Activated naive CD4-positive, alpha-beta T cell (primary cell): ENCODE data around the gene CFAP97D1.
A peak's percentile ranks its signal among the peaks of the same experiment; 100 is the strongest.

Experiments
- DNase-seq, 4 experiments: peaks; one replicate each; lab custom pipeline; 2025; lab: John Stamatoyannopoulos, UW

CFAP97D1 gene

DNA sequence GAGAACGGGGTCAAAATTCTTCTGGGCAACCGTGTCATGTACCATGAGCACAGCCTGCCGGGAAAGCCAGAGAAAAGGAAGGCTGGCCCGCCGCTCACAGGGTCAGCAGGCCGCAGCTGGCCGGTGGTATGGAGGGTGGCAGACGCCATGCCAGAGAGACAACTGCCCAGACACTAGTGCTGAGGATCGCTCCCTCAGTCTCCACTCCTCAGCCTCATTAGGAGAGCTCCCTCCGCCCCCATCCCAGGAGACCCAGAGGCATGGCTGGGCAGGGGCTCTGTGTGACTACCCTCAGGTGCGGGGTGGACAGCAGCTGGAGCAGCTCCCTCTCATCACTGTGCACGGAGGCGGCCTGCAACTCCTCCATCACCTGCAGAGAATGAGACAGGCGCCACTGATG is 49.5 kb downstream of the CFAP97D1 start:
- no peak for DNase-seq

DNA sequence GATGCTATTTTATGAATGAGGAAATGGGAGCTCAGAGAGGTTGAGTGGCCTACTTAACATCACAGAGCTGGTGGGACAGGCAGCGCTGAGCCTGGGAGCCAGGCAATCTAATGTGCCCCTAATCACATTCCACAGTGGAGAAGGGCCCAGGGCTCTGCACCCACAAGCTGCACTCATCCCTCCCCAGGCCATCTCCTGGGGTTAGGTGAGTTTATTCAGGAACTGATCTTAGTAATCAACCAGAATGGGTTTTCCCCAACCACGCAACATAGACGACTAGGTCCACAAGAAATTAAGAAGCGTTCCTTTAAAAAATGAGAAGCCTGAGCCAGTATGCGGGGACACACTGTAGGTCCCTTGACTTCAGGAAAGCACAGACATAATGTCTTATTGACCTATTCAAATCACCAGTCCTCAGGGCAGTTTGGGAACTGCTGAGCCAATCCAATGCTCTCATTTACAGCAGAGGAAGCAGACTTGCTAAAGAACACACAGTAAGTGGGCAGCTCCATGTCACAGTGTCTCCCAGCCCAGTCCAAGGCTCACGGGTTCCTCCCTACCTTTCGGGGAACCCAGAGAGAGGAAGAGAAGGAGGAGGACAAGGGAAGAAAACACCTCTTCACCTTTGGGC is 50.4 kb downstream of the CFAP97D1 start:
- DNase-seq: no peak

DNA sequence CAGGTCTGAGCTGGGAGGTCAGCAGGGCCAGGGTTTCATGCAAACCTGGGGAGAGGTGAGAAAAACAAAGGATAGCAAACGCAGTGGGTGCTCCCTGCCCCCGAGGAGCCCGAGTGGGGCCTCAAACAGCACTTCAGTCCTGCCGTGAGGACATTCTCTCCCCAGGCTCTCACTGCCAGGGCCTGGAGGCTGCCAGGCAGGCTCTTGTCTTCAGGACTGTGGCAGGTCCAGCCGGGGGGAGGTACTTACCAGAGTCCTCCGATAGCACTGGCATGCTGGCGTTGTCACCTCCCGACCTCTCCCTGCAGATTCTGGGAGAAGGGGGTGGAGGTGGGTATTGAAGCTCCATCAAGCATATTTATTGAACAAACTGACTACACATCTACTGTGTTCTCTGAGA is 51.4 kb downstream of the CFAP97D1 start:
- no peak for DNase-seq

- DNase-seq: no peak
These were observed 52.1 kb downstream of the CFAP97D1 start for GRCh38 chr17:43832168-43832975.

GRCh38 chr17:43832976-43833829 is 53.0 kb downstream of the CFAP97D1 start, which contains the start of gene MPP3:
Gene MPP3, minus strand, starts transcription at chr17:43833146. Its CDS starts 1,240 bp downstream, at chr17:43831906.
- DNase-seq: peak in 2 of 4 experiments; percentile 20 to 51

DNA sequence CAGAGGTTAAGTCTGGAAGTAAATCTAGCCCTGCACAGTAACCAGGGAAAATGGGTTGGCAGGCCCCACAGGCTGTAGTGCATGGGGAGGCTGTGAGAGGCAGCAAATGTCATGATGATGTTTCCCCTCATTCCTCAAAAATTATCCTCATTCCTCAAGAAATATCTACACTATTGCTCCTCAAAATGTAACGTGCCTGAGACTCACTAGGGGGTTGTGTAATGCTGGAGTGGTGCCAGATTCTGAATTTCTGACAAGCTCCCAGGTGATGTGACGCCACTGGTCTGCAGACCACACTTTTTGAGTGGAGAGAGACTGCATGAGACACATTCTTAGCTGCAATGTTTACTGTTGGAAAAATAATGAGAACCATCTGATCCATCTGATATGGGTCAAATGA is 53.9 kb downstream of the CFAP97D1 start:
- no peak for DNase-seq
